OCI-LY1 (cell line): Measurements from ENCODE around the gene ADAMTSL2.

ENCODE experiments used
- EZH2 ChIP-seq: fragments of 200-600 bp; sonication (generic), shearing (Covaris generic); IDR thresholded peaks from 2 replicates; pipeline ENCODE4 v1.8.0; 2017; ENCODE audit warnings: borderline replicate concordance, mixed run types, mild to moderate bottlenecking, antibody characterized with exemption, low read length, moderate library complexity, mixed read lengths
- TF ChIP-seq, protein P1 (sequence below): fragments of 200-600 bp; sonication (generic), shearing (Covaris generic); IDR thresholded peaks from 2 replicates; pipeline ENCODE4 v1.5.1; 2017; ENCODE audit warnings: mild to moderate bottlenecking, antibody characterized with exemption, low read length, moderate library complexity, mixed read lengths

DNA sequence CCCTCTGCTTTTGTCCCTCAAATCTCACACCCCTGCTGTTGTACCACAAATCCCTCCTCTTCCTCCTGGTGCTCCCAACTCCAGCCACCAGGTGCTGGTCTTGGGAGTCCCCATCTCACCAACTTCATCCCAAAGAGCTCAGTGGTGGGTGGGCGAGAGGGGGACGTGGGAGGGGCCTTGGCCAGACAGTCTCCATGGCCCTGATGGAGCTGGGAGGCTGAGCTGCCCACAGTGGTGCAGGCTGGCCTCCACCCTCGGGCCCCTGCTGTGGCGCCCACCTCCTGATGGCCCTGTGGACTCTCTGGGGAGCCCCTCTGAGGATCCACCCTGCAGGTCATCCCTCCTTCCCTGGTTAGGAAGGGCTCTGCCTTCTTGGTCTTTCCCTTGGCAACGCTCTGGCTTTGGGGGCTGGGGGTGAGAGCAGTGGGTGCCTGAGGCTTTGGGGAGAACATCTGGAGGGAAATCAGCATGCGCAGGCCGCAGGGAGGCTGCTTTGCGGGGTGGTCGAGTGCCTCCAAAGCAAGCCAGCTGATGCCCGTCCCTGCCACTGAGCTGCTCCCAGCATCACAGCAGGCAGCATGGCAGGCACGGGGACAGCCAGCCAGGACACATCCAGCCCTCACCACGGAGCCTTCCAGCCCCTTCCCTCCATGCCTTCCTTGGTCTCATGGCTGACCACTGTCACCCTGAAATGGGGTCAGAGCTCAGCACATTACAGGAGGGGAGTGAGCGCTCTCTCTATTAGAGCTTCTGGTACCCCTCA lies 82.3 kb downstream of the ADAMTSL2 start:
- TF ChIP-seq, protein P1, sequence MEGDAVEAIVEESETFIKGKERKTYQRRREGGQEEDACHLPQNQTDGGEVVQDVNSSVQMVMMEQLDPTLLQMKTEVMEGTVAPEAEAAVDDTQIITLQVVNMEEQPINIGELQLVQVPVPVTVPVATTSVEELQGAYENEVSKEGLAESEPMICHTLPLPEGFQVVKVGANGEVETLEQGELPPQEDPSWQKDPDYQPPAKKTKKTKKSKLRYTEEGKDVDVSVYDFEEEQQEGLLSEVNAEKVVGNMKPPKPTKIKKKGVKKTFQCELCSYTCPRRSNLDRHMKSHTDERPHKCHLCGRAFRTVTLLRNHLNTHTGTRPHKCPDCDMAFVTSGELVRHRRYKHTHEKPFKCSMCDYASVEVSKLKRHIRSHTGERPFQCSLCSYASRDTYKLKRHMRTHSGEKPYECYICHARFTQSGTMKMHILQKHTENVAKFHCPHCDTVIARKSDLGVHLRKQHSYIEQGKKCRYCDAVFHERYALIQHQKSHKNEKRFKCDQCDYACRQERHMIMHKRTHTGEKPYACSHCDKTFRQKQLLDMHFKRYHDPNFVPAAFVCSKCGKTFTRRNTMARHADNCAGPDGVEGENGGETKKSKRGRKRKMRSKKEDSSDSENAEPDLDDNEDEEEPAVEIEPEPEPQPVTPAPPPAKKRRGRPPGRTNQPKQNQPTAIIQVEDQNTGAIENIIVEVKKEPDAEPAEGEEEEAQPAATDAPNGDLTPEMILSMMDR: no peak
- no peak for TF ChIP-seq EZH2
